Osteoblast (primary cell): ENCODE results near the gene TPSB2. TPM values are rescaled to one million over a fixed set of nuclear protein-coding genes. Genes with fewer than 3 reads are reported as not detected.

ENCODE experiments used
- DNase-seq: peaks from one replicate; pipeline ENCODE4 v3.0.0; 2011; ENCODE audit warnings: low spot score, mixed read lengths; ENCODE audit not compliant: insufficient read length; ENCODE audit errors: missing footprints
- H2AFZ ChIP-seq: 2 replicates; pipeline ENCODE4 v1.6.0; 2011; ENCODE audit warnings: mild to moderate bottlenecking, low read length
- H3K27ac ChIP-seq: 2 replicates; pipeline ENCODE4 v1.5.1; 2011; ENCODE audit warnings: mild to moderate bottlenecking, low read depth, low read length, moderate library complexity
- H3K27me3 ChIP-seq: 2 replicates; pipeline ENCODE4 v1.6.0; 2012; ENCODE audit warnings: mild to moderate bottlenecking, control low read depth, inconsistent platforms, low read length, moderate library complexity; ENCODE audit not compliant: insufficient read depth
- H3K36me3 ChIP-seq: 2 replicates; pipeline ENCODE4 v1.5.1; 2011; ENCODE audit warnings: mild to moderate bottlenecking, low read length, control low read depth, moderate library complexity; ENCODE audit not compliant: insufficient read depth
- H3K4me1 ChIP-seq: 2 replicates; pipeline ENCODE4 v1.5.1; 2011; ENCODE audit warnings: mild to moderate bottlenecking, low read length, control low read depth, moderate library complexity; ENCODE audit not compliant: insufficient read depth
- H3K4me2 ChIP-seq: 2 replicates; pipeline ENCODE4 v1.6.0; 2011; ENCODE audit warnings: mild to moderate bottlenecking, low read length; ENCODE audit not compliant: insufficient read depth
- H3K4me3 ChIP-seq: fragments of 200-600 bp; sonication (generic); 3 replicates; pipeline ENCODE4 v1.5.1; 2012; ENCODE audit warnings: mild to moderate bottlenecking, low read length, inconsistent platforms; ENCODE audit not compliant: insufficient read depth
- H3K79me2 ChIP-seq: 2 replicates; pipeline ENCODE4 v1.6.0; 2012; ENCODE audit warnings: mild to moderate bottlenecking, low read length, control low read depth, inconsistent platforms; ENCODE audit not compliant: insufficient read depth
- H3K9me3 ChIP-seq: 2 replicates; pipeline ENCODE4 v1.5.1; 2011; ENCODE audit warnings: low read depth, low read length, control low read depth
- H4K20me1 ChIP-seq: 2 replicates; pipeline ENCODE4 v1.6.0; 2012; ENCODE audit warnings: mild to moderate bottlenecking, low read length, control low read depth; ENCODE audit not compliant: insufficient read depth
- CTCF ChIP-seq: IDR thresholded peaks from 2 replicates; pipeline ENCODE4 v1.5.1; 2011; ENCODE audit warnings: mild to moderate bottlenecking, low read depth, low read length, moderate library complexity; ENCODE audit errors: extremely low read depth
- total RNA-seq: library from RNA; depleted of rRNA; stranded (reverse); fragments of >200 nt; gene quantifications from 2 replicates; pipeline ENCODE4 v1.2.3, GENCODE V29; 2012

The TPSB2 gene
- total RNA-seq, 1 donor = not detected

- Histone ChIP-seq H3K4me1 (no peaks in the 10 kb centered on the region), H2AFZ (no peak overlapping the region), H3K36me3 (no peaks in the 10 kb centered on the region), H3K9me3 (no peaks in the 10 kb centered on the region), H4K20me1 (no peaks in the 10 kb centered on the region), H3K4me3 (no peak overlapping the region), H3K79me2 (no peaks in the 10 kb centered on the region), H3K4me2 (no peak overlapping the region), H3K27ac (no peak overlapping the region), H3K27me3 (no peaks in the 10 kb centered on the region)
- no peak for TF ChIP-seq CTCF
- no peak for DNase-seq
Observed at GRCh38 chr16:1197237-1197866, 32.6 kb downstream of the TPSB2 start.

- no peaks in the 10 kb centered on the region for H3K9me3 ChIP-seq
- no peak for TF ChIP-seq CTCF
- no peak overlapping the region for H3K4me3 ChIP-seq
- H3K79me2 ChIP-seq = no peaks in the 10 kb centered on the region
- no peak overlapping the region for H3K27ac ChIP-seq
- no peaks in the 10 kb centered on the region for H3K4me1 ChIP-seq
- H3K36me3 ChIP-seq = no peaks in the 10 kb centered on the region
- H2AFZ ChIP-seq = no peak overlapping the region
- H3K27me3 ChIP-seq = no peaks in the 10 kb centered on the region
- H3K4me2 ChIP-seq = no peak overlapping the region
- no peaks in the 10 kb centered on the region for H4K20me1 ChIP-seq
- DNase-seq = no peak
Observed at GRCh38 chr16:1196494-1196893, 33.5 kb downstream of the TPSB2 start.

- no peak overlapping the region for H3K4me2 ChIP-seq
- no peak overlapping the region for H3K27ac ChIP-seq
- H3K4me3 ChIP-seq = no peak overlapping the region
- no peaks in the 10 kb centered on the region for H3K9me3 ChIP-seq
- H3K36me3 ChIP-seq = no peaks in the 10 kb centered on the region
- H3K79me2 ChIP-seq = no peaks in the 10 kb centered on the region
- H4K20me1 ChIP-seq = no peaks in the 10 kb centered on the region
- no peak for TF ChIP-seq CTCF
- no peak overlapping the region for H2AFZ ChIP-seq
- no peaks in the 10 kb centered on the region for H3K27me3 ChIP-seq
- DNase-seq = no peak
- H3K4me1 ChIP-seq = no peaks in the 10 kb centered on the region
Observed at GRCh38 chr16:1195393-1195666, 34.7 kb downstream of the TPSB2 start.

GRCh38 chr16:1194665-1195392, 35.2 kb downstream of the TPSB2 start:
- Histone ChIP-seq H2AFZ (no peak overlapping the region), H3K4me2 (no peak overlapping the region), H3K27me3 (no peaks in the 10 kb centered on the region), H3K9me3 (no peaks in the 10 kb centered on the region), H3K36me3 (no peaks in the 10 kb centered on the region), H4K20me1 (no peaks in the 10 kb centered on the region), H3K27ac (no peak overlapping the region), H3K79me2 (no peaks in the 10 kb centered on the region), H3K4me1 (no peaks in the 10 kb centered on the region), H3K4me3 (no peak overlapping the region)
- peak; percentile 61 for TF ChIP-seq CTCF
- DNase-seq = peak; percentile 97
